Stimulated activated CD4-positive, alpha-beta T cell treated with anti-CD3 and anti-CD28 coated beads, Interleukin-1b, Interleukin-23, amount 100 ng/mL, for 48 hours (primary cell): ENCODE data around the gene OR7D2.

Source experiments
- DNase-seq: peaks from one replicate; pipeline ENCODE4 v3.0.0-alpha.2; 2020

The OR7D2 gene

DNA sequence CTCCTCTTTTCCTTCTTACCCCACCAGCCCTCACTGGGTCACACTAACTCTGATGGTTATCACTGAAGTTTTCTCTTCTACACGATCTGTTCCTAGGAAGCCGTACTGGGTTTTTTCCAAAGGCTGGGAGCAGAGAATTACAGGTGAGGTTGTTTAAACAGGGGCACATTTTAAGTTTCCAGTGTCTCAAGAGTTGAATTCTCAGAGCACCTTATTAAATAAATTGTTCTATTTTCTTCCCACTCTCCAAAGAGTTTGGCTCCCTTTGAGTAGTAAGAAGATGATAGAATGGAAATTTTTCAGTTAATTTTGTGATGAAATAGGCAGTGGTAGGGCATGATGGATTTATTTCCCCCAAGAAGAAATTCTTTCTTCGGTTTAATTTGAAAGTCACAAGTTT, 40.7 kb downstream of the OR7D2 start, which contains the start of gene OR7D4:
Gene OR7D4 (minus strand): TSS at position 101 of the 400 bp plus-strand sequence. CDS start 4,752 bp downstream, outside the sequence.
- DNase-seq: no peak
